GM23338 (cell line): ENCODE measurements around the gene SLC66A1. TPM values are rescaled to one million over a fixed set of nuclear protein-coding genes. Genes with fewer than 3 reads are reported as not detected.

ENCODE experiments used
- ATAC-seq: fragments of 200-7000 bp; cut with Tn5 transposase; 3 replicates; pipeline ENCODE4 v1.9.1; 2020
- DNase-seq: peaks from one replicate; pipeline ENCODE4 v3.0.0-alpha.2; 2015; ENCODE audit warnings: low spot score
- H2AFZ ChIP-seq: fragments of 200-600 bp; sonication (generic); 2 replicates; pipeline ENCODE4 v1.8.0; 2016; ENCODE audit warnings: antibody characterized with exemption, mild to moderate bottlenecking, moderate library complexity
- H3F3A ChIP-seq: fragments of 200-600 bp; sonication (generic); replicated peaks from 2 replicates; pipeline ENCODE4 v1.8.0; 2017; ENCODE audit warnings: antibody characterized with exemption, mixed run types, low read depth
- H3K27ac ChIP-seq: fragments of 200-600 bp; sonication (generic); 2 replicates; pipeline ENCODE4 v1.6.1; 2016; ENCODE audit warnings: low read depth
- H3K27me3 ChIP-seq: fragments of 200-600 bp; sonication (generic); 2 replicates; pipeline ENCODE4 v1.8.0; 2016; ENCODE audit warnings: mild to moderate bottlenecking, mixed run types, moderate library complexity; ENCODE audit not compliant: insufficient read depth
- H3K36me3 ChIP-seq: fragments of 200-600 bp; sonication (generic); 2 replicates; pipeline ENCODE4 v1.8.0; 2016; ENCODE audit warnings: mild to moderate bottlenecking; ENCODE audit not compliant: insufficient read depth
- H3K4me1 ChIP-seq: fragments of 200-600 bp; sonication (generic); 2 replicates; pipeline ENCODE4 v1.8.0; 2016; ENCODE audit warnings: mild to moderate bottlenecking, moderate library complexity; ENCODE audit not compliant: insufficient read depth
- H3K4me2 ChIP-seq: fragments of 200-600 bp; sonication (generic); 2 replicates; pipeline ENCODE4 v1.7.1; 2017; ENCODE audit warnings: mixed run types
- H3K4me3 ChIP-seq: fragments of 200-600 bp; sonication (generic); 2 replicates; pipeline ENCODE4 v1.6.1; 2016; ENCODE audit warnings: mixed run types
- H3K79me2 ChIP-seq: fragments of 200-600 bp; sonication (generic); replicated peaks from 2 replicates; pipeline ENCODE4 v1.8.0; 2017; ENCODE audit warnings: mild to moderate bottlenecking; ENCODE audit not compliant: insufficient read depth
- H3K9me2 ChIP-seq: fragments of 200-600 bp; sonication (generic); 2 replicates; pipeline ENCODE4 v1.8.0; 2017; ENCODE audit not compliant: insufficient read depth
- H4K20me1 ChIP-seq: fragments of 200-600 bp; sonication (generic); replicated peaks from 2 replicates; pipeline ENCODE4 v1.8.0; 2017; ENCODE audit warnings: mild to moderate bottlenecking; ENCODE audit not compliant: insufficient read depth
- H3K27ac Mint-ChIP-seq: 2 replicates; pipeline ENCODE4 v1.8.0; 2020; ENCODE audit warnings: inconsistent platforms, mild to moderate bottlenecking, moderate library complexity, mixed read lengths
- H3K27me3 Mint-ChIP-seq: 3 replicates; pipeline ENCODE4 v1.8.0; 2022; ENCODE audit warnings: low read depth, mild to moderate bottlenecking, moderate library complexity, mixed read lengths, inconsistent platforms; ENCODE audit not compliant: insufficient read depth, poor library complexity
- H3K36me3 Mint-ChIP-seq: 3 replicates; pipeline ENCODE4 v1.8.0; 2021; ENCODE audit warnings: low read depth, mild to moderate bottlenecking, inconsistent platforms, moderate library complexity, mixed read lengths
- H3K4me1 Mint-ChIP-seq: 3 replicates; pipeline ENCODE4 v1.8.0; 2020; ENCODE audit warnings: mild to moderate bottlenecking, inconsistent platforms, mixed read lengths
- H3K4me3 Mint-ChIP-seq: 3 replicates; pipeline ENCODE4 v1.8.0; 2021; ENCODE audit warnings: moderate library complexity, mild to moderate bottlenecking, inconsistent platforms, mixed read lengths
- H3K9me3 Mint-ChIP-seq: 3 replicates; pipeline ENCODE4 v1.8.0; 2020; ENCODE audit warnings: moderate library complexity, mild to moderate bottlenecking, inconsistent platforms, mixed read lengths
- CREB1 ChIP-seq: fragments of 250-450 bp; sonication (Bioruptor Pico); IDR thresholded peaks from 2 replicates; pipeline ENCODE4 v1.5.0; 2020; ENCODE audit warnings: low read depth, mild to moderate bottlenecking, moderate library complexity
- JUNB ChIP-seq: IDR thresholded peaks from one replicate; pipeline ENCODE4 v1.6.1; 2016; ENCODE audit warnings: antibody characterized with exemption; ENCODE audit not compliant: unreplicated experiment
- STAT1 ChIP-seq: IDR thresholded peaks from one replicate; pipeline ENCODE4 v1.6.1; 2016; ENCODE audit warnings: antibody characterized with exemption; ENCODE audit not compliant: unreplicated experiment
- polyA plus RNA-seq: library from polyadenylated mRNA; unstranded; fragments of >200 nt; fragmentation: Nextera tagmentation; extraction: Ambion mirVana; gene quantifications from 2 replicates; pipeline ENCODE4 v1.2.1, GENCODE V29; 2016
- total RNA-seq: library from RNA; depleted of rRNA; stranded (reverse); fragments of >200 nt; shearing (Covaris generic); gene quantifications from 2 replicates; pipeline ENCODE4 v1.2.3, GENCODE V29; 2014
- TF ChIP-seq, protein P1 (sequence below), 2 experiments: fragments of 200-600 bp in 1 of 2; sonication (generic) in 1 of 2; conservative IDR thresholded peaks; 2 replicates each; pipeline versions ENCODE4 v1.5.1 to v1.6.1; 2016 to 2017; ENCODE audit warnings: antibody characterized with exemption in 2 of 2, low read depth in 2 of 2, mild to moderate bottlenecking in 2 of 2, moderate library complexity in 1 of 2
- TF ChIP-seq, protein P2 (sequence below): IDR thresholded peaks from one replicate; pipeline ENCODE4 v1.6.1; 2018; ENCODE audit warnings: antibody characterized with exemption; ENCODE audit not compliant: unreplicated experiment
- TF ChIP-seq, protein P3 (sequence below): IDR thresholded peaks from 2 replicates; pipeline ENCODE4 v1.6.1; 2016; ENCODE audit warnings: antibody characterized with exemption

SLC66A1 gene
- total and polyA plus RNA-seq, 2 experiments from 2014 or later = 6.9 to 19.7 TPM

DNA sequence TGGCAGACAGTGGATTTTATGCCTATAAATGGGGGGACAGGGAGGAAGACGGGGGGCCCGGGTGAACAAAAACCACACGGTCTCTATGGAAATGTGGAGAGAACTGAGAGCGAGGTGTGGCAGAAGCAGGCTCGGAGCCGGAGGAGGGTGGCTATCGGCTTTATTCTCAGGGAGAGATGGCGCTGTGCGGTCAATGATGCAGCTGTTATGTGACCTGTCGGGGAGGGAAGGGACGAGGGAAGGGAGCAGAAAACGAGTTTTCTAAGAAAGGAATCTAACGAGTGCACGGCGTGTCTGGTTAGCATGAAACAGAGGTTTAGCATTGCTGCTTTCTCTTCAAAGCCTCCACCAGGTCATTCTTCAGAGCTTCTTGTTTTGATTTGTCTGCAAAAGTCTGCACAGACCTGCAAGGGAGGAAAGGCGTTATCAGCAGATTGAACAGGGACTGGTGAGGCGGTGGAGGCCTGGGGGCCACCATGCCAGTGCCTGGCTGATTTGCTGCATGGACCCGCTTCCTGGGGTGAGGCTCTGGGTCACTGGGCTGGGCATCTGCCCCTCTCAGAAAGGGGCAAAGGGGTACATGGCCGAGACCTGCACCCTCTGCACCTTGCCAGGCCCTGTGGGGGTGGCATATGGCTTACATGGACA, 27.2 kb downstream of the SLC66A1 start:
- Mint-ChIP-seq H3K27me3 (peaks cover 36% of the 10 kb centered on the region), H3K9me3 (no peaks in the 10 kb centered on the region), H3K27ac (peak overlapping the region; percentile 82), H3K4me1 (peaks cover 39% of the 10 kb centered on the region), H3K36me3 (peaks cover 38% of the 10 kb centered on the region), H3K4me3 (peak overlapping the region; percentile 52; the same call in 2 of the 3 replicates)
- peak; percentile 60 for DNase-seq
- peak overlapping the region; percentile 80; the same call in 1 of the 2 replicates for H3K27ac ChIP-seq
- H3K4me3 ChIP-seq = peak overlapping the region; percentile 50; the same call in 1 of the 2 replicates
- no peaks in the 10 kb centered on the region for H4K20me1 ChIP-seq
- H3F3A ChIP-seq = peaks cover 21% of the 10 kb centered on the region
- H3K4me1 ChIP-seq = peaks cover 11% of the 10 kb centered on the region
- H3K36me3 ChIP-seq = no peaks in the 10 kb centered on the region; the same call in 1 of the 2 replicates
- H3K27me3 ChIP-seq = no peaks in the 10 kb centered on the region
- TF ChIP-seq JUNB = no peak
- TF ChIP-seq, protein P1, sequence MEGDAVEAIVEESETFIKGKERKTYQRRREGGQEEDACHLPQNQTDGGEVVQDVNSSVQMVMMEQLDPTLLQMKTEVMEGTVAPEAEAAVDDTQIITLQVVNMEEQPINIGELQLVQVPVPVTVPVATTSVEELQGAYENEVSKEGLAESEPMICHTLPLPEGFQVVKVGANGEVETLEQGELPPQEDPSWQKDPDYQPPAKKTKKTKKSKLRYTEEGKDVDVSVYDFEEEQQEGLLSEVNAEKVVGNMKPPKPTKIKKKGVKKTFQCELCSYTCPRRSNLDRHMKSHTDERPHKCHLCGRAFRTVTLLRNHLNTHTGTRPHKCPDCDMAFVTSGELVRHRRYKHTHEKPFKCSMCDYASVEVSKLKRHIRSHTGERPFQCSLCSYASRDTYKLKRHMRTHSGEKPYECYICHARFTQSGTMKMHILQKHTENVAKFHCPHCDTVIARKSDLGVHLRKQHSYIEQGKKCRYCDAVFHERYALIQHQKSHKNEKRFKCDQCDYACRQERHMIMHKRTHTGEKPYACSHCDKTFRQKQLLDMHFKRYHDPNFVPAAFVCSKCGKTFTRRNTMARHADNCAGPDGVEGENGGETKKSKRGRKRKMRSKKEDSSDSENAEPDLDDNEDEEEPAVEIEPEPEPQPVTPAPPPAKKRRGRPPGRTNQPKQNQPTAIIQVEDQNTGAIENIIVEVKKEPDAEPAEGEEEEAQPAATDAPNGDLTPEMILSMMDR (conservative IDR thresholded peaks at IDR 0.05; ENCODE audit: low read depth in 2 of 2) = peak in 1 of 2 experiments; percentile 34; a peak in 2 of 4 replicates
- TF ChIP-seq, protein P2, sequence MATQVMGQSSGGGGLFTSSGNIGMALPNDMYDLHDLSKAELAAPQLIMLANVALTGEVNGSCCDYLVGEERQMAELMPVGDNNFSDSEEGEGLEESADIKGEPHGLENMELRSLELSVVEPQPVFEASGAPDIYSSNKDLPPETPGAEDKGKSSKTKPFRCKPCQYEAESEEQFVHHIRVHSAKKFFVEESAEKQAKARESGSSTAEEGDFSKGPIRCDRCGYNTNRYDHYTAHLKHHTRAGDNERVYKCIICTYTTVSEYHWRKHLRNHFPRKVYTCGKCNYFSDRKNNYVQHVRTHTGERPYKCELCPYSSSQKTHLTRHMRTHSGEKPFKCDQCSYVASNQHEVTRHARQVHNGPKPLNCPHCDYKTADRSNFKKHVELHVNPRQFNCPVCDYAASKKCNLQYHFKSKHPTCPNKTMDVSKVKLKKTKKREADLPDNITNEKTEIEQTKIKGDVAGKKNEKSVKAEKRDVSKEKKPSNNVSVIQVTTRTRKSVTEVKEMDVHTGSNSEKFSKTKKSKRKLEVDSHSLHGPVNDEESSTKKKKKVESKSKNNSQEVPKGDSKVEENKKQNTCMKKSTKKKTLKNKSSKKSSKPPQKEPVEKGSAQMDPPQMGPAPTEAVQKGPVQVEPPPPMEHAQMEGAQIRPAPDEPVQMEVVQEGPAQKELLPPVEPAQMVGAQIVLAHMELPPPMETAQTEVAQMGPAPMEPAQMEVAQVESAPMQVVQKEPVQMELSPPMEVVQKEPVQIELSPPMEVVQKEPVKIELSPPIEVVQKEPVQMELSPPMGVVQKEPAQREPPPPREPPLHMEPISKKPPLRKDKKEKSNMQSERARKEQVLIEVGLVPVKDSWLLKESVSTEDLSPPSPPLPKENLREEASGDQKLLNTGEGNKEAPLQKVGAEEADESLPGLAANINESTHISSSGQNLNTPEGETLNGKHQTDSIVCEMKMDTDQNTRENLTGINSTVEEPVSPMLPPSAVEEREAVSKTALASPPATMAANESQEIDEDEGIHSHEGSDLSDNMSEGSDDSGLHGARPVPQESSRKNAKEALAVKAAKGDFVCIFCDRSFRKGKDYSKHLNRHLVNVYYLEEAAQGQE = no peak
- TF ChIP-seq, protein P3, sequence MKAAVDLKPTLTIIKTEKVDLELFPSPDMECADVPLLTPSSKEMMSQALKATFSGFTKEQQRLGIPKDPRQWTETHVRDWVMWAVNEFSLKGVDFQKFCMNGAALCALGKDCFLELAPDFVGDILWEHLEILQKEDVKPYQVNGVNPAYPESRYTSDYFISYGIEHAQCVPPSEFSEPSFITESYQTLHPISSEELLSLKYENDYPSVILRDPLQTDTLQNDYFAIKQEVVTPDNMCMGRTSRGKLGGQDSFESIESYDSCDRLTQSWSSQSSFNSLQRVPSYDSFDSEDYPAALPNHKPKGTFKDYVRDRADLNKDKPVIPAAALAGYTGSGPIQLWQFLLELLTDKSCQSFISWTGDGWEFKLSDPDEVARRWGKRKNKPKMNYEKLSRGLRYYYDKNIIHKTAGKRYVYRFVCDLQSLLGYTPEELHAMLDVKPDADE = no peak
- no peaks in the 10 kb centered on the region for H3K9me2 ChIP-seq
- peak; percentile 30 for ATAC-seq
- peak overlapping the region; percentile 79 for H3K4me2 ChIP-seq
- H3K79me2 ChIP-seq = no peaks in the 10 kb centered on the region
- H2AFZ ChIP-seq = no peak overlapping the region

DNA sequence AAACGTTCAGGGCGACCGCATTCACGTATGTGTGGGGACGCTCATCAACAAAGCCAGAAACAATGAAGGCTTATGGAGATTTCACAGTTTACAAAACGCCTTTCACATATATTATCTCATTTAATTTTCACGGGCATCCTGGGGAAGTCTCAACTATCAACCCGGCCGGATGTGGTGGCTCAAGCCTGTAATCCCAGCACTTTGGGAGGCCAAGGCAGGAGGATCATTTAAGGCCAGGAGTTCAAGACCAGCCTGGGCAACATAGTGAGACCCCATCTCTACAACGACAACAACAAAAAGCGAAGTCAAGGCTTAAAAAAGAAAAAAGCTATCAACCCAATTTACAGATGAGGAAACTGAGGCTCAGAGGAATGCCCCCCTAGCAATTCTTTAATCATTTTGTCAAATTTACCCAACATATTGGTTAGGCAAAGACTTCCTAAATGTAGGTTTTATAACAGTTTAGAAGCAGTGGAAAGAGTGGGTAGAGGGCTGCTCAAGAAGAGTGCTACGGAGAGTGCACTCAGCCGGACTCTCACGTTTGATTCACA, 28.3 kb downstream of the SLC66A1 start:
- Histone ChIP-seq H3K27me3 (no peaks in the 10 kb centered on the region), H3K4me2 (no peak overlapping the region; the same call in 1 of the 2 replicates), H3K27ac (no peak overlapping the region), H3K4me3 (no peak overlapping the region), H2AFZ (no peak overlapping the region), H3K79me2 (no peaks in the 10 kb centered on the region), H3K9me2 (no peaks in the 10 kb centered on the region), H3F3A (peaks cover 21% of the 10 kb centered on the region), H4K20me1 (no peaks in the 10 kb centered on the region), H3K4me1 (peaks cover 11% of the 10 kb centered on the region), H3K36me3 (no peaks in the 10 kb centered on the region; the same call in 1 of the 2 replicates)
- H3K4me1 Mint-ChIP-seq = peaks cover 39% of the 10 kb centered on the region
- ATAC-seq = no peak
- H3K27ac Mint-ChIP-seq = no peak overlapping the region
- peaks cover 47% of the 10 kb centered on the region for H3K36me3 Mint-ChIP-seq
- DNase-seq = no peak
- H3K27me3 Mint-ChIP-seq = peaks cover 34% of the 10 kb centered on the region
- H3K4me3 Mint-ChIP-seq = no peak overlapping the region; the same call in 2 of the 3 replicates
- no peaks in the 10 kb centered on the region for H3K9me3 Mint-ChIP-seq
- TF ChIP-seq STAT1 (no peak), CREB1 (CRISPR knock-in tag) (no peak), JUNB (no peak)
- TF ChIP-seq, protein P1 (conservative IDR thresholded peaks at IDR 0.05; ENCODE audit: low read depth in 2 of 2) = no peak
